H1 (cell line): Measurements from ENCODE around the gene HADHB. TPM values are rescaled to one million over a fixed set of nuclear protein-coding genes. Genes with fewer than 3 reads are reported as not detected.

Experiments used
- BRCA1 ChIP-seq: IDR thresholded peaks from 2 replicates; pipeline ENCODE4 v1.6.1; 2012; ENCODE audit warnings: low read depth, low read length, improper control_type of control experiment
- CBX8 ChIP-seq: fragments of 300-800, 300-1000 bp; sonication (generic); IDR thresholded peaks from 2 replicates; pipeline ENCODE4 v1.7.1; 2016; ENCODE audit warnings: low read depth, low read length, borderline replicate concordance
- CEBPB ChIP-seq: IDR thresholded peaks from 2 replicates; pipeline ENCODE4 v1.6.1; 2012; ENCODE audit warnings: low read depth, low read length
- CHD7 ChIP-seq: fragments of 300-600 bp; sonication (generic); IDR thresholded peaks from 2 replicates; pipeline ENCODE4 v1.7.1; 2012; ENCODE audit warnings: low read length, moderate library complexity, mild to moderate bottlenecking, inconsistent platforms; ENCODE audit not compliant: insufficient replicate concordance
- CREB1 ChIP-seq: IDR thresholded peaks from 2 replicates; pipeline ENCODE4 v1.6.1; 2012; ENCODE audit warnings: inconsistent platforms
- EP300 ChIP-seq, 2 experiments: IDR thresholded peaks; 1 replicate in 1 of 2; 2 replicates in 1 of 2; pipeline ENCODE4 v1.6.1; 2011 to 2012; ENCODE audit warnings: low read depth in 2 of 2, low read length in 2 of 2, mild to moderate bottlenecking in 2 of 2, borderline replicate concordance in 1 of 2, inconsistent platforms in 1 of 2, moderate library complexity in 1 of 2
- RBBP5 ChIP-seq: IDR thresholded peaks from 2 replicates; pipeline ENCODE4 v1.7.1; 2012; ENCODE audit warnings: low read depth, mild to moderate bottlenecking, inconsistent platforms, low read length, moderate library complexity, borderline replicate concordance
- SP2 ChIP-seq: IDR thresholded peaks from 2 replicates; pipeline ENCODE4 v1.6.1; 2012; ENCODE audit warnings: mild to moderate bottlenecking, low read length, inconsistent platforms
- SUZ12 ChIP-seq: fragments of 200-600 bp; sonication (generic); IDR thresholded peaks from 2 replicates; pipeline ENCODE4 v1.6.1; 2012; ENCODE audit warnings: mild to moderate bottlenecking, inconsistent platforms, low read length, moderate library complexity, mixed read lengths
- polyA plus RNA-seq, 7 experiments: library from polyadenylated mRNA; depleted of rRNA in 3 of 7; stranded (reverse) in 5 of 7; unstranded in 2 of 7; fragments of >200 nt in 5 of 7; fragments of 200-250 nt in 2 of 7; gene quantifications; 1 replicate in 5 of 7; 2 replicates in 1 of 7; 4 replicates in 1 of 7; pipeline versions ENCODE4 v1.2.1 to v1.2.3, GENCODE V29; 2011 to 2013; ENCODE audit warnings: missing spikeins in 2 of 7, mixed read lengths in 2 of 7
- total RNA-seq: library from RNA; stranded (reverse); fragmentation: NEBNext Ultra II Directional; extraction: Animal tissue kit (Norgen Biotek cat#: 25700); gene quantifications from 2 replicates; pipeline ENCODE4 v1.2.1, GENCODE V29; 2021

The HADHB gene
- total and polyA plus RNA-seq, 2 of the 8 experiments (the other 6 are each of a cell fraction or from before 2014, with no cell fraction given): 47.7 to 52.3 TPM

GRCh38 chr2:26276484-26277227 is 31.9 kb downstream of the HADHB start (continued):
- TF ChIP-seq CHD7 (no peak), EP300 (IDR thresholded peaks at IDR 0.05; ENCODE audit: borderline replicate concordance in 1 of 2, low read depth in 2 of 2, low read length in 2 of 2) (no peak), CBX8 (no peak), BRCA1 (no peak), RBBP5 (no peak), CEBPB (no peak), SP2 (no peak), CREB1 (no peak), SUZ12 (no peak)
- TF ChIP-seq, all 59 proteins: peak for 0
